Lower leg skin (tissue), 3 donors: ENCODE results near the gene CACNA1B.

Experiments
- CTCF ChIP-seq, 3 donors: fragments of 450-650 bp; IDR thresholded peaks; one replicate each; pipeline ENCODE4 v1.5.1; 2016; ENCODE audit warnings: antibody characterized with exemption in 3 of 3, mild to moderate bottlenecking in 3 of 3, moderate library complexity in 2 of 3
- POLR2A ChIP-seq, 2 donors: fragments of 450-650 bp; IDR thresholded peaks; one replicate each; pipeline ENCODE4 v1.6.1; 2016 to 2017; ENCODE audit warnings: antibody characterized with exemption in 2 of 2, mild to moderate bottlenecking in 1 of 2, moderate library complexity in 1 of 2

GRCh38 chr9:137956688-137957385 lies 79.3 kb downstream of the CACNA1B start:
- TF ChIP-seq CTCF (IDR thresholded peaks at IDR 0.05): no peak
- TF ChIP-seq POLR2A (IDR thresholded peaks at IDR 0.05): no peak
